HEK293 (cell line): ENCODE measurements around the gene GABPB1.

ENCODE experiments used
- OSR2 ChIP-seq: fragments of 450-650 bp; formaldehyde crosslinking; IDR thresholded peaks from 2 replicates; pipeline ENCODE4 v1.5.1; 2016; ENCODE audit warnings: missing biosample characterization, missing genetic modification characterization
- TRIM28 ChIP-seq: IDR thresholded peaks from 2 replicates; pipeline ENCODE4 v1.6.1; 2011; ENCODE audit warnings: low read length, control low read depth, borderline replicate concordance
- ZBTB1 ChIP-seq: fragments of 450-650 bp; formaldehyde crosslinking; IDR thresholded peaks from 2 replicates; pipeline ENCODE4 v1.5.1; 2016; ENCODE audit warnings: missing biosample characterization, missing genetic modification characterization
- ZNF169 ChIP-seq: fragments of 450-650 bp; formaldehyde crosslinking; IDR thresholded peaks from 2 replicates; pipeline ENCODE4 v1.5.1; 2016; ENCODE audit warnings: missing biosample characterization, missing genetic modification characterization
- ZNF549 ChIP-seq: fragments of 450-650 bp; IDR thresholded peaks from 2 replicates; pipeline ENCODE4 v1.5.1; 2018; ENCODE audit warnings: missing biosample characterization, missing genetic modification characterization, mild to moderate bottlenecking, inconsistent platforms, moderate library complexity
- ZNF561 ChIP-seq: fragments of 450-650 bp; IDR thresholded peaks from 2 replicates; pipeline ENCODE4 v1.5.1; 2018; ENCODE audit warnings: missing biosample characterization, missing genetic modification characterization, borderline replicate concordance
- ZNF660 ChIP-seq: fragments of 450-650 bp; IDR thresholded peaks from 2 replicates; pipeline ENCODE4 v1.5.1; 2018; ENCODE audit warnings: missing biosample characterization, mild to moderate bottlenecking, missing genetic modification characterization
- ZNF776 ChIP-seq: fragments of 450-650 bp; formaldehyde crosslinking; IDR thresholded peaks from 2 replicates; pipeline ENCODE4 v1.5.0; 2017; ENCODE audit warnings: missing biosample characterization, missing genetic modification characterization, borderline replicate concordance
- TF ChIP-seq, protein P1 (sequence below): fragments of 450-650 bp; formaldehyde crosslinking; IDR thresholded peaks from 2 replicates; pipeline ENCODE4 v1.5.1; 2016; ENCODE audit warnings: missing biosample characterization, missing genetic modification characterization, low read depth
- TF ChIP-seq, protein P2 (sequence below): fragments of 450-650 bp; formaldehyde crosslinking; IDR thresholded peaks from 2 replicates; pipeline ENCODE4 v1.5.1; 2016; ENCODE audit warnings: missing biosample characterization, missing genetic modification characterization
- TF ChIP-seq, protein P3 (sequence below): fragments of 450-650 bp; formaldehyde crosslinking; IDR thresholded peaks from 2 replicates; pipeline ENCODE4 v1.5.1; 2017; ENCODE audit warnings: missing biosample characterization, missing genetic modification characterization
- TF ChIP-seq, protein P4 (sequence below): fragments of 450-650 bp; formaldehyde crosslinking; IDR thresholded peaks from 2 replicates; pipeline ENCODE4 v1.5.1; 2016; ENCODE audit warnings: missing biosample characterization, missing genetic modification characterization
- TF ChIP-seq, protein P5 (sequence below): fragments of 450-650 bp; formaldehyde crosslinking; IDR thresholded peaks from 2 replicates; pipeline ENCODE4 v1.5.1; 2017; ENCODE audit warnings: missing biosample characterization, missing genetic modification characterization

DNA sequence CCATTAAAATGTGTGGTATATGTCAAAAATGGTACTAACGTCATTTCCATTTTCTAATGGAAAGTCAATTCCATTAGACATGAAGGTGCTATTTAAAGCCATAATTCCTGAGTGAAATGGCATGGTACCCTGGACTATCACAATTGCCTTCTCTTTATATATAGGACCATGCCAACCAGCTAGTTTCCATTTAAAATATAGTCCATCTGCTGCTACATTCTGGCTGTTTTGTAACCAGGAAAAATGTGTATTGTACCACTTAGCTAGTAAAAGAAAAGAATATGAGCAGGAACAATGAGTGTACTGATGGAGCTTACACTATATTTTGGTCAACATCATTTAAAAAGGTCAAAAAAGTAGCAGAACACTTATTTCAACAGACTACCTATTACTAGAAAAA is 59.0 kb downstream of the GABPB1 start:
- TF ChIP-seq, protein P1, sequence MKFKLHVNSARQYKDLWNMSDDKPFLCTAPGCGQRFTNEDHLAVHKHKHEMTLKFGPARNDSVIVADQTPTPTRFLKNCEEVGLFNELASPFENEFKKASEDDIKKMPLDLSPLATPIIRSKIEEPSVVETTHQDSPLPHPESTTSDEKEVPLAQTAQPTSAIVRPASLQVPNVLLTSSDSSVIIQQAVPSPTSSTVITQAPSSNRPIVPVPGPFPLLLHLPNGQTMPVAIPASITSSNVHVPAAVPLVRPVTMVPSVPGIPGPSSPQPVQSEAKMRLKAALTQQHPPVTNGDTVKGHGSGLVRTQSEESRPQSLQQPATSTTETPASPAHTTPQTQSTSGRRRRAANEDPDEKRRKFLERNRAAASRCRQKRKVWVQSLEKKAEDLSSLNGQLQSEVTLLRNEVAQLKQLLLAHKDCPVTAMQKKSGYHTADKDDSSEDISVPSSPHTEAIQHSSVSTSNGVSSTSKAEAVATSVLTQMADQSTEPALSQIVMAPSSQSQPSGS (tag by site-specific recombination), result no peak
- TF ChIP-seq, protein P2, sequence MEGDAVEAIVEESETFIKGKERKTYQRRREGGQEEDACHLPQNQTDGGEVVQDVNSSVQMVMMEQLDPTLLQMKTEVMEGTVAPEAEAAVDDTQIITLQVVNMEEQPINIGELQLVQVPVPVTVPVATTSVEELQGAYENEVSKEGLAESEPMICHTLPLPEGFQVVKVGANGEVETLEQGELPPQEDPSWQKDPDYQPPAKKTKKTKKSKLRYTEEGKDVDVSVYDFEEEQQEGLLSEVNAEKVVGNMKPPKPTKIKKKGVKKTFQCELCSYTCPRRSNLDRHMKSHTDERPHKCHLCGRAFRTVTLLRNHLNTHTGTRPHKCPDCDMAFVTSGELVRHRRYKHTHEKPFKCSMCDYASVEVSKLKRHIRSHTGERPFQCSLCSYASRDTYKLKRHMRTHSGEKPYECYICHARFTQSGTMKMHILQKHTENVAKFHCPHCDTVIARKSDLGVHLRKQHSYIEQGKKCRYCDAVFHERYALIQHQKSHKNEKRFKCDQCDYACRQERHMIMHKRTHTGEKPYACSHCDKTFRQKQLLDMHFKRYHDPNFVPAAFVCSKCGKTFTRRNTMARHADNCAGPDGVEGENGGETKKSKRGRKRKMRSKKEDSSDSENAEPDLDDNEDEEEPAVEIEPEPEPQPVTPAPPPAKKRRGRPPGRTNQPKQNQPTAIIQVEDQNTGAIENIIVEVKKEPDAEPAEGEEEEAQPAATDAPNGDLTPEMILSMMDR (tag by site-specific recombination), result no peak
- TF ChIP-seq ZNF549 (tag by site-specific recombination) (no peak), ZNF561 (tag by site-specific recombination) (no peak), ZNF776 (tag by site-specific recombination) (no peak), ZNF660 (tag by site-specific recombination) (no peak), OSR2 (tag by site-specific recombination) (no peak), ZNF169 (tag by site-specific recombination) (no peak), TRIM28 (no peak), ZBTB1 (tag by site-specific recombination) (no peak)
- TF ChIP-seq, protein P3, sequence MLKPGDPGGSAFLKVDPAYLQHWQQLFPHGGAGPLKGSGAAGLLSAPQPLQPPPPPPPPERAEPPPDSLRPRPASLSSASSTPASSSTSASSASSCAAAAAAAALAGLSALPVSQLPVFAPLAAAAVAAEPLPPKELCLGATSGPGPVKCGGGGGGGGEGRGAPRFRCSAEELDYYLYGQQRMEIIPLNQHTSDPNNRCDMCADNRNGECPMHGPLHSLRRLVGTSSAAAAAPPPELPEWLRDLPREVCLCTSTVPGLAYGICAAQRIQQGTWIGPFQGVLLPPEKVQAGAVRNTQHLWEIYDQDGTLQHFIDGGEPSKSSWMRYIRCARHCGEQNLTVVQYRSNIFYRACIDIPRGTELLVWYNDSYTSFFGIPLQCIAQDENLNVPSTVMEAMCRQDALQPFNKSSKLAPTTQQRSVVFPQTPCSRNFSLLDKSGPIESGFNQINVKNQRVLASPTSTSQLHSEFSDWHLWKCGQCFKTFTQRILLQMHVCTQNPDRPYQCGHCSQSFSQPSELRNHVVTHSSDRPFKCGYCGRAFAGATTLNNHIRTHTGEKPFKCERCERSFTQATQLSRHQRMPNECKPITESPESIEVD (tag by site-specific recombination), result no peak
- TF ChIP-seq, protein P4, sequence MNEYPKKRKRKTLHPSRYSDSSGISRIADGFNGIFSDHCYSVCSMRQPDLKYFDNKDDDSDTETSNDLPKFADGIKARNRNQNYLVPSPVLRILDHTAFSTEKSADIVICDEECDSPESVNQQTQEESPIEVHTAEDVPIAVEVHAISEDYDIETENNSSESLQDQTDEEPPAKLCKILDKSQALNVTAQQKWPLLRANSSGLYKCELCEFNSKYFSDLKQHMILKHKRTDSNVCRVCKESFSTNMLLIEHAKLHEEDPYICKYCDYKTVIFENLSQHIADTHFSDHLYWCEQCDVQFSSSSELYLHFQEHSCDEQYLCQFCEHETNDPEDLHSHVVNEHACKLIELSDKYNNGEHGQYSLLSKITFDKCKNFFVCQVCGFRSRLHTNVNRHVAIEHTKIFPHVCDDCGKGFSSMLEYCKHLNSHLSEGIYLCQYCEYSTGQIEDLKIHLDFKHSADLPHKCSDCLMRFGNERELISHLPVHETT, result no peak
- TF ChIP-seq, protein P5, sequence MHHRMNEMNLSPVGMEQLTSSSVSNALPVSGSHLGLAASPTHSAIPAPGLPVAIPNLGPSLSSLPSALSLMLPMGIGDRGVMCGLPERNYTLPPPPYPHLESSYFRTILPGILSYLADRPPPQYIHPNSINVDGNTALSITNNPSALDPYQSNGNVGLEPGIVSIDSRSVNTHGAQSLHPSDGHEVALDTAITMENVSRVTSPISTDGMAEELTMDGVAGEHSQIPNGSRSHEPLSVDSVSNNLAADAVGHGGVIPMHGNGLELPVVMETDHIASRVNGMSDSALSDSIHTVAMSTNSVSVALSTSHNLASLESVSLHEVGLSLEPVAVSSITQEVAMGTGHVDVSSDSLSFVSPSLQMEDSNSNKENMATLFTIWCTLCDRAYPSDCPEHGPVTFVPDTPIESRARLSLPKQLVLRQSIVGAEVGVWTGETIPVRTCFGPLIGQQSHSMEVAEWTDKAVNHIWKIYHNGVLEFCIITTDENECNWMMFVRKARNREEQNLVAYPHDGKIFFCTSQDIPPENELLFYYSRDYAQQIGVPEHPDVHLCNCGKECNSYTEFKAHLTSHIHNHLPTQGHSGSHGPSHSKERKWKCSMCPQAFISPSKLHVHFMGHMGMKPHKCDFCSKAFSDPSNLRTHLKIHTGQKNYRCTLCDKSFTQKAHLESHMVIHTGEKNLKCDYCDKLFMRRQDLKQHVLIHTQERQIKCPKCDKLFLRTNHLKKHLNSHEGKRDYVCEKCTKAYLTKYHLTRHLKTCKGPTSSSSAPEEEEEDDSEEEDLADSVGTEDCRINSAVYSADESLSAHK, result no peak
